Choroid plexus epithelial cell (primary cell): ENCODE measurements around the gene RASAL1.
A peak's percentile ranks its signal among the peaks of the same experiment; 100 is the strongest.

Experiments used
- DNase-seq: peaks from one replicate; pipeline ENCODE4 v3.0.0-alpha.2; 2010; ENCODE audit warnings: low read depth
- H3K4me3 ChIP-seq: 2 replicates; pipeline ENCODE4 v1.5.1; 2011; ENCODE audit warnings: low read depth, mild to moderate bottlenecking, control low read depth, low read length, moderate library complexity
- CTCF ChIP-seq: conservative IDR thresholded peaks from 2 replicates; pipeline ENCODE4 v1.5.1; 2011; ENCODE audit warnings: low read depth, mild to moderate bottlenecking, control low read depth, inconsistent platforms, low read length, moderate library complexity

Gene RASAL1

GRCh38 chr12:113169697-113170096 is 34.1 kb upstream of the RASAL1 start:
- no peak for DNase-seq
- TF ChIP-seq CTCF: no peak
- no peak overlapping the region for H3K4me3 ChIP-seq

GRCh38 chr12:113167868-113168267 is 32.3 kb upstream of the RASAL1 start:
- no peak for DNase-seq
- no peak overlapping the region for H3K4me3 ChIP-seq
- TF ChIP-seq CTCF: no peak

- peak; percentile 31 for TF ChIP-seq CTCF
- DNase-seq: peak; percentile 94
- no peak overlapping the region for H3K4me3 ChIP-seq
Observed at GRCh38 chr12:113165521-113166450, 30.2 kb upstream of the RASAL1 start.

GRCh38 chr12:113164014-113164413 is 28.5 kb upstream of the RASAL1 start:
- no peak for TF ChIP-seq CTCF

GRCh38 chr12:113163030-113163360 is 27.4 kb upstream of the RASAL1 start:
- TF ChIP-seq CTCF: no peak

More at GRCh38 chr12:113164014-113164413, 28.5 kb upstream of the RASAL1 start:
- H3K4me3 ChIP-seq: no peak overlapping the region
- no peak for DNase-seq

GRCh38 chr12:113162102-113163029 is 26.8 kb upstream of the RASAL1 start:
- H3K4me3 ChIP-seq: no peak overlapping the region
- no peak for TF ChIP-seq CTCF
- peak; percentile 42 for DNase-seq

More at GRCh38 chr12:113163030-113163360, 27.4 kb upstream of the RASAL1 start:
- H3K4me3 ChIP-seq: no peak overlapping the region
- DNase-seq: no peak
